SU-DHL-6 (cell line): ENCODE data around the gene COL27A1.

Source experiments
- CTCF ChIP-seq: fragments of 200-600 bp; sonication (generic); IDR thresholded peaks from one replicate; pipeline ENCODE4 v1.5.1; 2017; ENCODE audit warnings: antibody characterized with exemption, mild to moderate bottlenecking, low read length, moderate library complexity; ENCODE audit not compliant: insufficient read depth, poor library complexity, severe bottlenecking
- EZH2phosphoT487 ChIP-seq: fragments of 200-600 bp; sonication (generic), shearing (Covaris generic); conservative IDR thresholded peaks from 2 replicates; pipeline ENCODE4 v1.6.1; 2018; ENCODE audit warnings: mild to moderate bottlenecking, antibody characterized with exemption, low read length, moderate library complexity, mixed read lengths

DNA sequence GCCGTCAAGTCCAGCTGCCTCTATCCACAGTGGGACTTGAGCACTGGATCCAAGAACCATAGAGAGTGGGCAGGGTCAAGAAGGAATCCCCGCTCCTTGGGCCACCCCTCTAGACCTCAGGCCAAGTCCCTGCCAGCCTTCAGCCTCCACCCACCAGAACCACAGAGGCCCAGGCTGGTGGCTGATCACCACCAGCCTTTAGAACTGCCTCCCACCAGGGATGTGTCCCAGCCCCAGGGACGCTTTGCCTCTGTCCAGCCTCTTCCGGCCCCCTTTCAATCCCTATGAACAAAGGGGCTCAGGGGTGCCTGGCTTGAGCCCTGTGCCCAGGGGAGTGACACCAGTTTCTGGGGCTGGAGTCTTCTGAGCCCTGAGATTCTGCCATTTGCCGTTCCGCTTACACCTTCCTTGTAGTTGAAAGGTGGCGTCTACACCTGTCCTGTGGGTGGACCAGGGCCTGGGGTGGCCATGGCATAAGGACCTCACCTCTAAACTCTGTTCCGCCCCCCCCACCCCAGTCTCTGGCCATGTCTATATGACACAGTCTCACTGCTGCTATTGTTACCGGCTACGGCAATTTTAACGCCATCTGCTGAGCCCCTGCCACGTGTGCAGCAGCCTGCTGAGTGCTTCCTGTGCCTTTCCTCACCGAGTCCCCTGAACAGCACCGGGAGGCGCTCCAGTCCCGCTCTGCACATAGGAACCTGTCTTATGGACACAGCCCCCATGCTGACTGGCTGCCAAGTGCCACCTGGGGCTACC, 131.8 kb downstream of the COL27A1 start:
- TF ChIP-seq CTCF, result no peak
- TF ChIP-seq EZH2phosphoT487, result no peak
